IMR-90 (cell line): ENCODE data around the gene UBE2L3. TPM values are rescaled to one million over a fixed set of nuclear protein-coding genes. Genes with fewer than 3 reads are reported as not detected.

Source experiments
- ATAC-seq: fragments of 200-7000 bp; cut with Tn5 transposase; 2 replicates; pipeline ENCODE4 v1.9.1; 2020; ENCODE audit warnings: low read depth, mild to moderate bottlenecking, moderate library complexity
- BruUV-seq: library from RNA; stranded (reverse); fragments of 400-500 nt; replicated peaks from 2 replicates; lab custom pipeline; 2021; lab: Mats Ljungman, UMichigan
- CTCF ChIA-PET: fragments of 300-600 bp; formaldehyde crosslinking; extraction: SDS; loops from one replicate; lab custom pipeline; 2021; ENCODE audit warnings: antibody characterized with exemption; lab: Yijun Ruan, JAX
- POLR2A ChIA-PET: fragments of 300-600 bp; sonication (Branson Sonifier 250); formaldehyde crosslinking; loops from one replicate; lab custom pipeline; 2022; ENCODE audit warnings: antibody characterized with exemption; ENCODE audit not compliant: unreplicated experiment; lab: Charles Lee
- DNase-seq: peaks from one replicate; pipeline ENCODE4 v3.0.0; 2013
- H2AFZ ChIP-seq: replicated peaks from 2 replicates; pipeline ENCODE3; 2013; ENCODE audit warnings: low read length, mild to moderate bottlenecking; ENCODE audit not compliant: poor library complexity
- H2AK5ac ChIP-seq: 2 replicates; pipeline ENCODE4 v1.6.1; 2013; ENCODE audit warnings: low read depth, low read length, inconsistent platforms
- H2AK9ac ChIP-seq: replicated peaks from 2 replicates; pipeline ENCODE3; 2013; ENCODE audit warnings: mild to moderate bottlenecking, low read depth, low read length, moderate library complexity; ENCODE audit not compliant: poor library complexity
- H2BK120ac ChIP-seq: 2 replicates; pipeline ENCODE4 v1.6.1; 2013; ENCODE audit warnings: low read depth, low read length, inconsistent platforms
- H2BK15ac ChIP-seq: 3 replicates; pipeline ENCODE4 v1.6.1; 2013; ENCODE audit warnings: low read depth, low read length, inconsistent platforms
- H2BK20ac ChIP-seq: 2 replicates; pipeline ENCODE4 v1.6.1; 2013; ENCODE audit warnings: low read depth, mild to moderate bottlenecking, inconsistent platforms, low read length, moderate library complexity
- H2BK5ac ChIP-seq: 2 replicates; pipeline ENCODE4 v1.6.1; 2013; ENCODE audit warnings: mild to moderate bottlenecking, low read depth, low read length, inconsistent platforms; ENCODE audit not compliant: poor library complexity, severe bottlenecking
- H3K14ac ChIP-seq: replicated peaks from 2 replicates; pipeline ENCODE4 v1.6.1; 2013; ENCODE audit warnings: low read depth, low read length, inconsistent platforms
- H3K18ac ChIP-seq: 2 replicates; pipeline ENCODE4 v1.6.1; 2013; ENCODE audit warnings: low read depth, low read length, control low read depth
- H3K23ac ChIP-seq: 2 replicates; pipeline ENCODE4 v1.6.1; 2013; ENCODE audit warnings: low read depth, low read length, inconsistent platforms
- H3K27ac ChIP-seq: 2 replicates; pipeline ENCODE4 v1.5.1; 2013; ENCODE audit warnings: mild to moderate bottlenecking, control low read depth, low read length; ENCODE audit not compliant: insufficient read depth
- H3K27me3 ChIP-seq: 2 replicates; pipeline ENCODE4 v1.6.1; 2013; ENCODE audit warnings: low read length; ENCODE audit not compliant: control insufficient read depth, insufficient read depth
- H3K36me3 ChIP-seq: 2 replicates; pipeline ENCODE4 v1.6.1; 2013; ENCODE audit warnings: low read length, mixed read lengths; ENCODE audit not compliant: control insufficient read depth, insufficient read depth
- H3K4ac ChIP-seq: 2 replicates; pipeline ENCODE4 v1.6.1; 2013; ENCODE audit warnings: low read depth, low read length, inconsistent platforms
- H3K4me1 ChIP-seq: 2 replicates; pipeline ENCODE4 v1.6.1; 2013; ENCODE audit warnings: low read length, mixed read lengths; ENCODE audit not compliant: control insufficient read depth, insufficient read depth
- H3K4me2 ChIP-seq: 2 replicates; pipeline ENCODE4 v1.6.1; 2013; ENCODE audit warnings: low read depth, mild to moderate bottlenecking, control low read depth, low read length, moderate library complexity
- H3K4me3 ChIP-seq: 2 replicates; pipeline ENCODE4 v1.5.1; 2013; ENCODE audit warnings: low read depth, mild to moderate bottlenecking, control low read depth, low read length, moderate library complexity; ENCODE audit not compliant: insufficient read depth
- H3K56ac ChIP-seq: 2 replicates; pipeline ENCODE4 v1.6.1; 2013; ENCODE audit warnings: low read length, inconsistent platforms; ENCODE audit not compliant: insufficient read depth; ENCODE audit errors: extremely low read depth
- H3K79me1 ChIP-seq, 2 experiments: 2 replicates each; pipeline ENCODE4 v1.6.1; 2013; ENCODE audit warnings: low read length in 2 of 2, inconsistent platforms in 1 of 2, low read depth in 1 of 2
- H3K9ac ChIP-seq: 2 replicates; pipeline ENCODE4 v1.6.1; 2013; ENCODE audit warnings: low read depth, low read length, control low read depth
- H3K9me1 ChIP-seq: 2 replicates; pipeline ENCODE4 v1.6.1; 2013; ENCODE audit warnings: low read length, inconsistent platforms; ENCODE audit not compliant: insufficient read depth
- H3K9me3 ChIP-seq: 2 replicates; pipeline ENCODE4 v1.6.1; 2013; ENCODE audit warnings: low read length; ENCODE audit not compliant: control insufficient read depth, insufficient read depth
- H4K20me1 ChIP-seq: 2 replicates; pipeline ENCODE4 v1.6.1; 2013; ENCODE audit warnings: low read length, inconsistent platforms; ENCODE audit not compliant: insufficient read depth
- H4K5ac ChIP-seq: 2 replicates; pipeline ENCODE4 v1.6.1; 2013; ENCODE audit warnings: mild to moderate bottlenecking, low read depth, low read length, control low read depth
- H4K8ac ChIP-seq, 2 experiments: 2 replicates each; pipeline ENCODE4 v1.6.1; 2013; ENCODE audit warnings: low read depth in 2 of 2, low read length in 2 of 2, control low read depth in 1 of 2, inconsistent platforms in 1 of 2
- H4K91ac ChIP-seq: 2 replicates; pipeline ENCODE4 v1.6.1; 2013; ENCODE audit warnings: low read depth, low read length, inconsistent platforms; ENCODE audit not compliant: insufficient read depth
- CTCF ChIP-seq: conservative IDR thresholded peaks from 2 replicates; pipeline ENCODE4 v1.5.1; 2012; ENCODE audit warnings: mild to moderate bottlenecking, low read depth, low read length, improper control_type of control experiment
- POLR2A ChIP-seq: IDR thresholded peaks from 2 replicates; pipeline ENCODE4 v1.6.1; 2012; ENCODE audit warnings: mild to moderate bottlenecking, low read depth, low read length
- WGBS, 2 experiments: methylation state at CpG; one replicate each; pipeline versions ENCODE4 v1.1.5 to v1.1.7; 2013; ENCODE audit warnings: missing lambda C conversion rate in 2 of 2; ENCODE audit not compliant: insufficient read length in 1 of 2; ENCODE audit errors: extremely low coverage in 2 of 2; 5-methylcytosine and 5-hydroxymethylcytosine counted together
- dilution Hi-C: fragments of 300-500 bp; cut with HindIII; formaldehyde crosslinking; loops from one replicate; pipeline ENCODE4 v1.14.3; 2018; ENCODE audit warnings: low sequenced_read_pairs; ENCODE audit not compliant: unreplicated experiment
- in situ Hi-C: fragments of 300-500 bp; cut with MboI; formaldehyde crosslinking; loops from 3 replicates; pipeline ENCODE4 v1.14.3; 2019; ENCODE audit warnings: low sequenced_read_pairs, inconsistent platforms, mixed read lengths
- intact Hi-C: fragments of 100-400 bp; cut with micrococcal nuclease; formaldehyde crosslinking; loops from 2 replicates; pipeline ENCODE4 v1.10.0; 2022
- polyA plus RNA-seq, 3 experiments: library from polyadenylated mRNA; depleted of rRNA; stranded (reverse); fragments of >200 nt; gene quantifications; 2 replicates each; pipeline ENCODE4 v1.2.3, GENCODE V29; 2012; ENCODE audit warnings: low replicate concordance in 1 of 3
- total RNA-seq: library from RNA; depleted of rRNA; stranded (reverse); fragments of >200 nt; gene quantifications from 2 replicates; pipeline ENCODE4 v1.2.3, GENCODE V29; 2012

UBE2L3 gene
- total and polyA plus RNA-seq, 2 of the 4 experiments (the other 2 are of a cell fraction): 29.0 to 72.9 TPM

DNA sequence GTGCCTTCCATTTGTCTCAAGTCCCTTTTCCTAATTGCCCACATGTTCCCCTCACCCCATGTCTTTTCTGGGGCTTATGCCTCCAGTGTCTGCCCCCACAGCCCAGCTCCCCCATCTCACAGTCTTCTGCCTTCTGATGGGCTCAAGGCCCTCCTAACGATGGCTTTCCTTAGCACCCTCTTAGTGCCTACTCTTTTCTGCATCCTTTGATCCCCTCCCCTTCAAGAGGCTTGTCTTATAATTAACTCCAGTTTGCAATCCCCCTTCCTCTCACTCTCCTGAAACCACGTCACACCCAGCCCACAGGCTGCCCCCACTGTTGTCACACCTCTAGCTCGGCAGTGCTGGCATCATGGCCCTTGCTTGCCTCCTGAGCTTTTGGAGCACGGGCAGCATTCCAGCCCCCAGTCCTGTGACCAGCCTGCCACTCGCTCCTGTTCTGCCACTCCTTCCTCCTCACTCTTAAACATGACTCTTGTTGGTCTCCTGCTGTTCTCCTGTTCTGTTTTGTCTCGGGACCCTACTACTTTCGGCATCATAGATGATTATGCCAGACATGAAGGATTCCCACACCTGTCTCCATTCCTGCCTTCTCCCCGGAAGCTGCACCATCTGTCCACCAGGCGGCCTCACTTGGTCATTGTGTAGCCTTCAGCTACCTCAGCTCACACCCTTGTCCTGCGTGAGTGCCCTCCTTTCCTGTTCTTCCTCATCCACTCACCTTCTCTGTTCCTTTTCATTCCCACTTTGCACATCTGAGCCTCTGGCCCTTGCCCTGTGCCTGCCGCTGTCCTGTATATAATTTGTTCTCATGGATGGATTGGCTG, 26.1 kb downstream of the UBE2L3 start:
- no peak for TF ChIP-seq POLR2A
- 0 out of 2 replicates have a peak, but pooled peaks have one; percentile 18 for TF ChIP-seq CTCF
- Histone ChIP-seq H2BK5ac (no peak overlapping the region), H4K5ac (no peak overlapping the region), H3K4me1 (peaks cover 16% of the 10 kb centered on the region), H3K4me2 (no peak overlapping the region), H3K9me3 (no peaks in the 10 kb centered on the region), H3K23ac (no peak overlapping the region), H3K14ac (no peak overlapping the region), H2BK15ac (no peak overlapping the region), H4K91ac (no peak overlapping the region), H3K79me1 (peaks cover 17 to 67% of the 10 kb centered on the region in 2 experiments), H3K36me3 (peaks cover 33% of the 10 kb centered on the region), H3K56ac (no peak overlapping the region), H3K27me3 (no peaks in the 10 kb centered on the region), H2AK9ac (no peak overlapping the region), H2BK120ac (no peak overlapping the region), H2AK5ac (no peak overlapping the region), H3K9me1 (peaks cover 32% of the 10 kb centered on the region), H2BK20ac (no peak overlapping the region), H3K18ac (no peak overlapping the region), H3K4me3 (no peak overlapping the region), H4K20me1 (peaks cover 92% of the 10 kb centered on the region), H3K9ac (no peak overlapping the region), H4K8ac (no peak overlapping the region), H3K4ac (no peak overlapping the region), H2AFZ (no peak overlapping the region), H3K27ac (no peak overlapping the region)
- in situ Hi-C loops: no loop called here
- DNase-seq (no peak), ATAC-seq (no peak)
- no TSS peak for BruUV-seq
- 70% methylated on average over 6 of the region's 11 CpGs; no CpG with 5 or more reads in 1 of the 2 experiments for WGBS, 2 experiments
- POLR2A ChIA-PET: no interaction called here
- CTCF ChIA-PET: interaction anchor here (0.9 kb wide), 1 partner anchor 10 kb away, joined by 8 read pairs; no protein-coding TSS in a partner anchor
- intact Hi-C loops: no loop called here
- dilution Hi-C loops: no loop called here
